HS-27A (cell line): ENCODE data around the gene FBN1.

Source experiments
- DNase-seq: peaks from one replicate; pipeline ENCODE4 v3.0.0-alpha.2; 2012; ENCODE audit warnings: low read depth, missing footprints

Gene FBN1

DNA sequence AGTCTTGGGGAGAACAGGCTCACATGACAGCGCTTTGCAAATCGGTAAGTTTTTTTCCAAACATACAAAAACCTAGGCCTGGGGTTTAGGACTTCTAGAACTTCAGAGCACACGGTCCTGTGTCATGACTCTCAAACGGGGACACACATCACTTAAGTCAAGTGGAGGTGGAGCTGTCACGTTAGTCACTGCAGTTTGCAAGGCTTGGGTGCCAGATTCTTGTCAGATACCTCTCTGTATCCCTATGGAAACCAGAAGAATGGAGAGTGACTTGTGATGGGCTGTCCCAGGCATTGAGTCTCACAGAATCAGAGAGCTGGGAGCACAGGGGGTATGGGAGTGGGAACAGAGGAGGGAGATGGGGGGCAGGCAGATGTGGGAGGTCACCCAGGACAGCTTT is 249.5 kb downstream of the FBN1 start:
- DNase-seq, result no peak

DNA sequence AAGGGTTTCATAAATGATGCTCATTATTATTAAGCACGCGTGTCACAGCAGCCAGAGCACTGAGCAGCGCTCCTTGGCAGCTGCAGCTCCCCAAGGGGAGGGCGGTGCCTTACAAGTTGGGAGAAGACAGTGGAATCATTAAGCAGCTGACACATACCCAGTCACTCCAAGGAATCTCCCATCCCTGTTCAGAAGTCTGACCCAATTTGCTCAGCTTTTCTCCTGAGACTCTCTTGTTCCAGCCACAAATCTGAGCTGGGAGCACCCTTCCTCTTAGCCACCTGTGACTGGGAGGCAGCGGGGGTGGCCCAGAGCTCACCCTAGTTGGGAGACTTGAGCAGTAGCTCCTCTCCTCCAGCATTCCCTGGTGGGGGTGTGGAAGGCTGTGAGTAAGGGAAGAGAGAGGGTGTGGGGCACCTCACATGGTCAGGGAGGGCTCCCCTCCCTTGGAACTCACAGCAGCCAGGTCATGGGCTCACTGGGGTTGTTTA is 249.9 kb downstream of the FBN1 start:
- DNase-seq, result no peak

GRCh38 chr15:48394970-48395369 is 250.5 kb downstream of the FBN1 start:
- no peak for DNase-seq

DNA sequence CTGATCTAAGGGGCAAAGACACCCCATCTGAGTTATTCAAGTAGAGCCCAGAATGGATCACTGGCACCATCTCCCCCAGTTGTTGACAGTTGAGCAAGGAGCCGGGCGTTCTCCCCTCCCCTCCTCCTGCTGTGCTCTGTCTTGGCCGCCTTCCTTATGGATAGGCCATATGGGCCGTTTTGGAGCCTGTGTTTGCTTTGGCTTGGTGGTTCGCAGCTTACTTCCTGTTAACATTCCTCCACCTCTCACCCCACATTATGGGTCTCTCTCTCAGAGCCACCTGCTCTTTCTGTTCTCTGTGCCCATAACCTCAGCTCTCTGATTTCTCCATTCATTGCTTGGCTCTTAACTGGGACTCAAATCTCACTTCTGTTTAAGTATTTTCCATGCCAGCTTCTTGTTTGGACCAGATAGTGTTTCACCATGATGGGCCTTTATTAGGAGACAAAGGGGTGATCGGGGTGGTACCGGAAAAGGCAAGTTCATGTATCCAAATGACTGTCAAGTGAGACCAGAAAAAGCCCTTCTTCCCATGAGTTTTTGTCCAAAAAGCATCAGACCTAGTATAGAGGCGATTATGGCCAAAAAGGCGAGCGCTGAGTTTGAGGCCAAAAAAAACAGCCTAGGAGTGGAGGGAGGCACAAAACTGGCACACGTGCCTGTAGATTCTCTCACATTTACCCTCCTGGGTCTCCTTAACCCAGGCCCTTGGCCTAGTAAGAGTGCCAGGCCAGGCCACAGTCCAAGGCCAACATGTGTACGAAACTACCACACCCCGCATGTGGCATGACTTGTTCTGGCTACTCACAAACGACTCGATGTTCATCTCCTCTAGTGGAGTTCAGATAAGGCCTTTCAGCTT is 251.6 kb downstream of the FBN1 start:
- no peak for DNase-seq

DNA sequence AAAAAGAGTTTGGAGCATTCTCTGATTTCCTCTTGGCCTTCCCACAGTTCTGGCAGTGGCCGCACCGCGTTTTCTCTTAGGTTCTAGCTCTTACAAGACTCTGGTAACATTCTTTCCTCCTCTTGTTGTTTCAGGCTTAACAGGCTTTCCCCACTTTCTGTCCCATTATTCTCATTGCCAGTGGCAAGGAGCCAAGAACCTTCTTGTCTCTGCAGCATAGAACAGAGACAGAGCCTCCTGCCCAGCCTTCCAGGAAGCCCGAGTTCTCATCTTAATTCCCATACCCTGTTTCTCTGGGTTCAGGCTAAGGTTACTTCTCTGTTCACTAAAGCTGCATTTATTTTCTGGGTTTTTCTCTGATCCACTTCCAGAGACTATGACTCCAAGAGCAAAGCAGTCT is 253.2 kb downstream of the FBN1 start:
- DNase-seq, result no peak

- DNase-seq, result no peak
Measured at GRCh38 chr15:48391950-48392349, 253.6 kb downstream of the FBN1 start.

GRCh38 chr15:48389691-48390143 is 255.8 kb downstream of the FBN1 start:
- DNase-seq, result no peak

DNA sequence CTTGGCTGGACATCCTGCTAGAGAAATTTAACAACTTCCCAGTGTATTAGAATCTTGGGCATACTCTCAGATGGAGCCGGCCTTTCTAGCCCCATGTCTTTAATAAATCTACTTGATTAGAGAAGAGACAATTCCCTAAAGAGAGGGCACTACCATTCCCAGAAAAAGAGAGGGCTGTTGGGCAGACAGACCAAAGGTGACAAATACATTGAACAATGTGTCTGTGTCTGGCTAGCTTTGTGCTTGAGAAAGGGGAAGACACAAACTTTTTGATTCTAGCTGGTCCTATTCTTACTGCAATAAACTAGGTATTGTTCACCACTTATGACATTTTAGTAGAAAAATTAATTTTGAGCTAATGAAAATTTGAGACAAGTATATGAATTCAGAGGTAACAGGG is 256.6 kb downstream of the FBN1 start:
- no peak for DNase-seq

- DNase-seq, result no peak
Measured at GRCh38 chr15:48388016-48388851, 257.3 kb downstream of the FBN1 start.

DNA sequence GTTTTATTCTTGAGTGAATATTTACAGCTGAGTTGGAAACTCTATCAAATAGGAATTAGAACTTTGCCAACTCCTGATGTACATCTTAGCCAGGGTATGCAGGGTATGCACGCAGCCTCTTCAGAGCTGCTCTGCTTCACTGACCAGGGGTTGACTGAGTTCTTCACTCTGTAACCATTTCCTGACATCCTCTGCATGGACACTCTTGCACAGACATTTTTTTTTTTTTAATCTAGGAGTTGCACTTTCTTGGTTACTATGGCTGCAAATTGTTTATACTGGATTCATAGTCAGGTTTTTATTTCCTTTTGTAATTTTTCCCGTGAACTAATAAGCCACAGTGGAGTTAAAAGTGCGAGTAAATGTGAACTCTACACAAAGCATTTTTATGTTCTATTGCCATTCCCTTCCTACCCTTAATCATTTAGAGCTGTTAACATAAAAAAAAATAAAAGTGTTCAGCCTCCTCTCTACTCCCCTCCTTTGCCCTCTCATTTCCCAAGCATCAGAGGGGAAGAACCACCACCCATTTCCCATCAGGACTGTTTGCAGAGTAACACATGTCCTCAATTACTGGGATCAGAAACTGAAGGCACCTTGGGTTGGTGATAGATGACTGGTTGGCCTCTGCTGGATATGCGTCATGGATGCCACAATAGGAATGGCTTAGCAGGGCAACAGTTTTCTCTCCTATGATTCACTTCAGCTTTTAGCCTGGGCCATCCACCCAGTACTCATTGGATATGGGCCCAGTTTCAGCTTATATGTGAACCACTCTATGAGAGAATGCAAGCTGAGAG is 260.3 kb downstream of the FBN1 start:
- DNase-seq, result peak; percentile 78

DNA sequence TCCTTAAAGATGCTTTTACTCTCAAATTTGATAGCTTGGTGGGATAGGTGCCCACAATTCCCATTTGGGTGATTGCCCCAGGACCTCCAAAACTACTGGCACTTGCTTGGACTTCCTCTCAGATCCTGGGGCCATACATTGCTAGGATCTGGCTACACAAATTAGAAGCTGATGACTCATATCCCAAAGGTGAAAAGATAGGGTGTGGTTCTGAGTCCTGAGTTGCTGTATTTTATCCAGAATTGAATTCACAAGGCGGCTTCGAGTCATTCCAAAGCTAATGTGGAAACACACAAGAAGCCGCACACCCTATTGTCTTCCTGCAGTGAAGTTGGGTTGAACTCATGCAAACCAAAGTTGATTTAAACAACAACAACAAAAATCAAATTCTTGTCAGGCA is 260.9 kb downstream of the FBN1 start:
- DNase-seq, result no peak

DNA sequence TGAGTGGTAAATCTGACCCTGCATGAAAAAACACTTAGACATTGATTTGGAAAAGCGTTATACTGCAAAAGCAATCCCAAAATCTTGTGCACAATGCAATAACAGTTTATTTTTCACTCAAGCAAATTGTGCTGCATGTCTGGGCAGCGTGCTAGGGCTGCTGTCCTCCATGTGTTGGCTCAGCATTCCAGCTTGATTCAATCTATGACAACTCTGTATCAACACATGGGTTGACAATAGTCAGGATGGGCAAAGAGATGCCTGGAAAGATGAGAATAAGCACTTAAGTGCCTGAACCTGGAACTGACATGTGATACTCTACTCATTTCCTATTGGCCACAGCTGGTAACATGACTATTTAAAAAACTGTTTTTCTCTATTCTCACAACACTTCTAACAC is 262.5 kb downstream of the FBN1 start:
- no peak for DNase-seq

DNA sequence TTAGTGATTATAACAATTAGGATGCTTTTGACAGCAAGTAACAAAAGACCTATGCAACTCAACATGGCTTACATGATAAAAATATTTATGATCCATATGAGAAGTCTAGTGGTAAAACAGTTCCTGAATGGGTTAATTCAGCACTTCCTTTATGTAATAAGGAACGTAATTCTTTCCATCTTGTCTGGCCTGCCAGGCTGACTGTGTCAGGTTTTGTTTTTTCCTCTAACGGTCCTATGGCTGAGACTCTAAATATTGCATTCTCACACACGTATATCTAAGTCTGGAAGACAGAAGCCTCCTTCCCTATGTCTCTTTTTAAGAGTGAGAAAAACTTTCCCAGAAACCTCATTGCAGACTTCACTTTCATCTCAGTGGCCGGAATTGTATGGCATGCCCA is 263.6 kb downstream of the FBN1 start:
- DNase-seq, result no peak

- DNase-seq, result no peak
Measured at GRCh38 chr15:48380198-48380597, 265.3 kb downstream of the FBN1 start.

DNA sequence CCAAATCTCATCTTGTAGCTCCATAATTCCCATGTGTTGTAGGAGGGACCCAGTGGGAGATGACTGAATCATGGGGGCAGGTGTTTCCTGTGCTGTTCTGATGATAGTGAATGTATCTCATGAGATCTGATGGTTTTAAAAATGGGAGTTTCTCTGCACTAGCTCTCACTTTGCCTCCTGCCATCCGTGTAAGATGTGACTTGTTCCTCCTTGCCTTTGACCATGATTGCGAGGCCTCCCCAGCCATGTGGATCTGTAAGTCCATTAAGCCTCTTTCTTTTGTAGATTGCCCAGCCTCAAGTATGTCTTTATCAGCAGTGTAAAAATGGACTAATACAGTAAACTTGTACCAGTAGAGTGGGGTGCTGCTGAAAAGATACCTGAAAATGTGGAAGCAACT is 269.7 kb downstream of the FBN1 start:
- no peak for DNase-seq

DNA sequence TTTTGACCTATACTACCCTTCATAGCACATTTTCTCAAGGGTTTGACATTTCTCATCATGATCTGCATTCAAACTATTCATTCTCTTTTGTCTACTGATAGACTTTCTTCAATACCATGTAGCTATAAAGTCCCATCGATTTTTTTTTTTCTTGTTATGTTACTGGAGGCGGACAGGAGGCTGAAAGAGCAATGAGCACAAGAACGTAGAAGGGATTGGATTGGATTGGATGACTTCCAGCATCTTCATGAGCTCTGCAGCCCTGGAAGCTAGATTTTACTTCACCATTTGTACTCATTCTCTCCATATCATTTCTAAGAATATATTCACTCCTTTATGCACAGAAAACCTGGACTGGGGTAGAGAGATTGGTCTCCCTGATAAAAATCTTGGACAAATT is 271.0 kb downstream of the FBN1 start:
- DNase-seq, result no peak

DNA sequence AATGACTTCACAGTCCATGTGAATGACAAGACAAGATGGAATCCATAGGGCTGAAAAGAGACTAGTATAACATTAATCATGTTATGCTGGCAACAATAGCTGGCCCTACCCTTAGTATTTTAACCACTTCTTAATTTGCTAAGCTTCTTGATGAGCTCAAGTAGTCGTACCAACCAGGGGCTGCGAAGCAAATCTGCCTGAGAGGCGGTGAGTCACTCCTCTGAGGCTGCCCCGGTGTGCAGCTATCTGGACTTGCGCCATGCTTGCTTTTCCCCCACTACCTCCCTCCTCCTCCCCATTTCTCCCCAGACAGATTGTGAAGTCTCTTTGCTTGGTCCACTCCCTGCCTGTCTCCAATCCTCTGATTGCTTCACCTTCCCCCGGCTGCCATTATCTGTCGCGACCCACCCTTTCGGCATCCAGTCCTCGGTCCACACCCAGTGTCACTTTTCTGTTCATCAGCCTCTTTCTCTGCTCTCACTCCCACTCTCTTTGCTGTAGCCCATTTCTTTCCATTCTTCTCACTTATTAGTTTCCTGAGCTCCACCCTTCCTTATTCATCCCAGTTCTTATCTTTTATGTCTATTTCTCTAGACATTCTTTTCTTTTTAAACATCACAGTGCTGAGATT is 271.6 kb downstream of the FBN1 start:
- DNase-seq, result no peak

GRCh38 chr15:48371961-48372360 is 273.5 kb downstream of the FBN1 start:
- no peak for DNase-seq

GRCh38 chr15:48371550-48371949 is 274.0 kb downstream of the FBN1 start:
- no peak for DNase-seq

- DNase-seq, result no peak
Measured at GRCh38 chr15:48370460-48370859, 275.0 kb downstream of the FBN1 start.

DNA sequence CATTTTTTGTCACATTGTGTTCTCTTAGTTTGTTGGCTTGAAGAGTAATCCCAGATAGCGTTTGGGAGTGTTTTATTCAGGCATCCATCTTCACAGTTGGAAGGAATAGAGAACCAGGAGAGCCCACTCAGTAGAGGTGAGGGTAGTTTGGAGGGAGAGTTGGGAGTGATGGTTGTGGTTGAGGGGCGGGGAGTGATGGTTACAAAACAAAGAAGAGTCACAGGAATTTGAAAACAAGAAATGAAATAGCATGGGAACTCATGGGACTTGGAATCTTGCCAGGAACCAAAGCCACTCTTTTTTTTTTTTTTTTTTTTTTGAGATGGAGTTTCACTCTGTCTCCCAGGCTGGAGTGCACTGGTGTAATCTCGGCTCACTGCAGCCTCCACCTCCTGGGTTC is 278.0 kb downstream of the FBN1 start:
- no peak for DNase-seq
